RPMI8226 (cell line): ENCODE data around the gene TNFSF9.
A peak's percentile ranks its signal among the peaks of the same experiment; 100 is the strongest.
"Not testable (repeated sequence)": the region's sequence is repeated elsewhere in the genome, so short reads cannot be mapped to it uniquely, and the experiment has no call there.

ENCODE experiments used
- DNase-seq: peaks from one replicate; pipeline ENCODE4 v3.0.0-alpha.2; 2015

TNFSF9 gene

DNA sequence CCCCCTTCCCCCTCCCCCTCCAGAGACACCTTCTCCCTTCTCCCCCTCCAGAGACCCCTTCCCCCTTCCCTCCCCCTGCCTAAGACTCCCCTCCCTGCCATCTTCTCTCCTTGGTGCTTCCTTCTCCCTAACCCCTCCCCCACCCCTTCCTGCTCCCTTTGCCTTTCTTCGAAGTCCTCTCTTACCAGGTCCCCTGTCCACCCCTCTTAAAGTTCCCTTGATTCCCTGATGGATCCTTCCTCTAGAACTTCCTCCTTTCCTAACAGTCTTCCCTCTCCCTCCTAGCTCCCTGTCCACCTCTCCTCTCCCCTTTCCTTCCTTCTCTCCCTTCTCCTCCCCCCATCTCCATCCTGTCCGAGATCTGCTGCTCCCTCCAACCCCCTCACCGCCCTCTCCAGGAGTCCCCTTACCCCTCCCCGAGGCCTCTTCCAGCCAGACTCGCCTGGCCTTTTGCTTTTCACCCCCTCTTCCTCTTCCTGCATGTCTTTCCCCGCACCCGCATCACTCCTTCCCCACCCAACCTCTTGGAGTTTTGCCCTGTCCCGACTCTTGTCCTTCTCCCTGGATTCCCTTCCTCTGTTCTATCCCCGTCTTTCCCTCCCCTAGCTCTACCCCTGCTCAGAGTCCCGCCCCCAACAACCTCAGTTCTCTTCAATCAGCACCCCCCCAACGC is 3.1 kb downstream of the TNFSF9 start:
- no peak for DNase-seq

DNA sequence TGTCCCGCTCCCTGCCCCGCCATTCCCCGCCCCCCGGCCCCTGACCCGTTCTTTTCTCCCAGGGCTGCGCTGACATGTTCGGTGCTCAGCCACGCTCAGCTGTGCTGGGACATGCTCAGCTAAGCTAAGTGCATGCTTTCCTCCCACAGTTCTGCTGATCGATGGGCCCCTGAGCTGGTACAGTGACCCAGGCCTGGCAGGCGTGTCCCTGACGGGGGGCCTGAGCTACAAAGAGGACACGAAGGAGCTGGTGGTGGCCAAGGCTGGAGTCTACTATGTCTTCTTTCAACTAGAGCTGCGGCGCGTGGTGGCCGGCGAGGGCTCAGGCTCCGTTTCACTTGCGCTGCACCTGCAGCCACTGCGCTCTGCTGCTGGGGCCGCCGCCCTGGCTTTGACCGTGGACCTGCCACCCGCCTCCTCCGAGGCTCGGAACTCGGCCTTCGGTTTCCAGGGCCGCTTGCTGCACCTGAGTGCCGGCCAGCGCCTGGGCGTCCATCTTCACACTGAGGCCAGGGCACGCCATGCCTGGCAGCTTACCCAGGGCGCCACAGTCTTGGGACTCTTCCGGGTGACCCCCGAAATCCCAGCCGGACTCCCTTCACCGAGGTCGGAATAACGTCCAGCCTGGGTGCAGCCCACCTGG is 3.7 kb downstream of the TNFSF9 start:
- no peak for DNase-seq

GRCh38 chr19:6535558-6536137 is 4.8 kb downstream of the TNFSF9 start:
- no peak for DNase-seq

DNA sequence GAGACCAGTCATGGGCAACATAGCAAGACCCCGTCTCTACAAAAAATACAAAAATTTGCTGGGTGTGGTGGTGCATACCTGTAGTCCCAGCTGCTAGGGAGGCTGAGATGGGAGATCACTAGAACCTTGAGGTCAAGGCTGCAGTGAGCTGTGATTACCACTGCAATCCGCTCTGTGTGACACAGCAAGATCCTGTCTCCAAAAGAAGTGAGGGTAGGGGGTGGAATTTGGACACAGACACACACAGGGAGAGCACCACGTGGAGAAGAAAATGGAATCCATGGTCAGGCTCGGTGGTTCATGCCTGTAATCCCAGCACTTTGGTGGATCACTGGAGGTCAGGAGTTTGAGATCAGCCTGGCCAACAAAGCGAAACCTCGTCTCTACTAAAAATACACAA is 8.7 kb downstream of the TNFSF9 start:
- no peak for DNase-seq

DNA sequence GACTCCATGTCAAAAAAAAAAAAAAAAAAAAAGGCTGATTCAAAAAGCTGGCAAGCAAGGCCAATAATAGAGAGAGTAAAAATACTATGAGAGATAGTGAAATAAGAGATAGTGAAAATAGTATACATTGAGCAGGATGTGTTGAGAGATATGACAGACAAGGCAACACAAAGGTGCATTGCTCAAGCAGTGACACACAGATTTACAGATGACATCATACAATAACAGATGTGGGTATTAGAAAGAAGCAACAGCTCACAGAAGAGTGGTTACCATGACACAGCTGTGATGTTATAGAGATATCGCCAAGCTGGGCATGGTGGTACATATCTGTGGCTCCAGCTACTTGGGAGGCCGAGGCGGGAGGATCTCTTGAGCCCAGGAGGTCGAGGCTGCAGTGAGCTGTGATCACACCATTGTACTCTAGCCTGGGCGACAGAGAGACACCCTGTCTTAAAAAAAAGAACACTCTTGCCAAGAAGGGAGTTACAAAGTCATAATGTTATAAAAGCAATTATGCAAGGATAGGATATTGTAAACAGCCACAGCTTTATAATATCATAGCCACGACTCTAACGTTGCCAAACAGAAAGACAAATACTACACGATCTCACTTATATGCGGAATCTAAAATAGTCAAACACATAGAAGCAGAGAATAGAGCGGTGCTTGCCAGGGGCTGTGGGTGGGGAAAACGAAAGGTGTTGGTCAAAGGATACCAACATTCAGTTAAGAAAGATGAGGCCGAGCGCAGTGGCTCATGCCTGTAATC is 10.3 kb downstream of the TNFSF9 start:
- no peak for DNase-seq

GRCh38 chr19:6543866-6544347 is 13.1 kb downstream of the TNFSF9 start:
- DNase-seq: no peak

DNA sequence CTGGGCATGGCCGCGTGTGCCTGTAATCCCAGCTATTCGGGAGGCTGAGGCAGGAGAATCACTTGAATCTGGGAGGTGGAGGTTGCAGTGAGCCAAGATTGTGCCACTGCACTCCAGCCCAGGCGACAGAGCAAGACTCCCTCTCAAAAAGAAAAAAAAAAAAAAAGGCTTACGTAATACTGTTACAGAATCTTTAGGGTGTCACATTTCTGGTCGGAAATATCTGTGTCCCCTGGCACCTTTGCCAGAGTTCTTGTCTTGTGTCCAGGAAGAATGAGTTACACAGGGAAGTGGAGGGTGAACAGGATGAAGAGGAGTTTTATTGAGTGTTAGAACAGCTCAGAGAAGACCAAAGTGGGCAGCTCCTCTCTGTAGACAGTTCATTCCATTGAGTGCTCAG is 19.9 kb downstream of the TNFSF9 start:
- DNase-seq: not testable (repeated sequence)

GRCh38 chr19:6551091-6551490 is 20.3 kb downstream of the TNFSF9 start:
- no peak for DNase-seq

DNA sequence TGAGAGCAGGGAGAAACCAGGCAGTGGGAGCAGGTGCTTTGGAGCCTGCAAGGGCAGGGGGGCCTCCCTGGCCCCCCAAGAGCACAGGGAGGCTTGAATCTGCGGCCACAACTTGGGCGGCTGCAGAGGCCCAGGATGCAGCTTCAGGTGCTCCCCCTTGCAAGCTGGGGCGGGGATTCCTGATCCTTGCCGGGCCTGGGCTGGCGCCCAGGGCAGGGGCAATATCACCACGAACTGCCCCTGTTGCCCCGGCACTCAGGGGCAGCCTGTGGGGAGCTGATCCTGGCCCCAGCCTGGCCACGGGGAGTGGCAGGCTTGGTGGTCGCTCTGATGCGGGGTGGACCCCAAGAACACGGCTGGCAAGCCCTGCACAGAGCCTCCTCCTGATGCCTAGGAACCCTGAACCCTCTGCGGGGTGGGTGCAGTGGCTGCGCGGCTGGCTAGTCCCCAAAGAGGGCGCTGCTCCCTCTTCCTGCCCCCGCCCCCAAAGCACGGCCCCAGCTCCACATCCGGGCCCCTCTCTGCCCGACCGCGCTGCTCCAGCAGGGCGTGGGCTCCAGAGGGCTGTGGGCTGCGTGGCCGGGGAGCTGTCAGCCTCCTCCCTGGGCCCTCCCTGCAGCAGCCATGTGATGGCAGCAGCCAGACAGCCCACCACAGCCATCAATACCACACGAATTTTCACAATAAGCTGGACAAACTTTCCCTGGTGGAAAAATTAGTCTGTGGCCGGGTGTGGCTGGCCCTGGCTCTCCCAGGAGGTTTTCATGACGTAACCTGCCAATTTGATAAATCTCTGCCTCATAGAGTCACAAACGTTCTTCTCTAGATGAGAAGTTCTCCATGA is 21.0 kb downstream of the TNFSF9 start:
- peak; percentile 32 for DNase-seq

GRCh38 chr19:6556043-6556449 is 25.2 kb downstream of the TNFSF9 start:
- no peak for DNase-seq

GRCh38 chr19:6556480-6557195 is 25.8 kb downstream of the TNFSF9 start:
- DNase-seq: no peak

DNA sequence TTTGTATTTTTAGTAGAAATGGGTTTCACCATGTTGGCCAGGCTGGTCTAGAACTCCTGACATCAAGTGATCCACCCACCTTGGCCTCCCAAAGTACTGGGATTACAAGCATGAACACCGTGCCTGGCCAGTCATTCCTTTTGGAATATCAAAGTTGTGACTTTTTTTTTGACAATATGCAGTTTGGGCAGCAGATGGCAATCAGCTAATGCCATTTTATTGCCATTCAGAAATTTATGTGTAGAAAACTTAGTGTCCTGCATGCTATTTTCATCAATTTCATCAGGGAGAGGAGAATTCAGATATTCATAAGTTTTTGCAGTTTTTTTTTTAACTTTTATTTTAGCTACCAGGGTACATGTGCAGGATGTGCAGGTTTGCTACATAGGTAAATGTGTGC is 31.6 kb downstream of the TNFSF9 start:
- not testable (repeated sequence) for DNase-seq

DNA sequence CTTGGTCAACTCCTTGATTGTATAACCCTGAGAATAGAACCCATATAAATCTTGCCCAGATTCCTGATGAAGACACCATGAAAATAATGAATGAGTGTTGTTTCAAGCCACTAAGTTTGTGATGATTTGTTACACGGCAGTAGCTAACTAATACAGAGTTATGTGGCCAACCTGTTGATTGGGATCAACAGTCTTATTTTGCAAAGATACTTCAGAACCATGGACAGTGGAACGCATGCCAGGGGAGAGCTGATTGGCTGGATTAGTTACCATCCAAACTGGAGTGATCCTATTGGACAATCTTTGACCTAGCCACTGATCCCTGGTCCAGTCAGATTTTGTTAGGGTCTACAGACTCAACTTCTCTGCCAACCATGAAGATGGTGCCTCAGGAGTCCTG is 33.6 kb downstream of the TNFSF9 start:
- DNase-seq: peak; percentile 70

- not testable (repeated sequence) for DNase-seq
These were observed 35.9 kb downstream of the TNFSF9 start for GRCh38 chr19:6566727-6567126.

DNA sequence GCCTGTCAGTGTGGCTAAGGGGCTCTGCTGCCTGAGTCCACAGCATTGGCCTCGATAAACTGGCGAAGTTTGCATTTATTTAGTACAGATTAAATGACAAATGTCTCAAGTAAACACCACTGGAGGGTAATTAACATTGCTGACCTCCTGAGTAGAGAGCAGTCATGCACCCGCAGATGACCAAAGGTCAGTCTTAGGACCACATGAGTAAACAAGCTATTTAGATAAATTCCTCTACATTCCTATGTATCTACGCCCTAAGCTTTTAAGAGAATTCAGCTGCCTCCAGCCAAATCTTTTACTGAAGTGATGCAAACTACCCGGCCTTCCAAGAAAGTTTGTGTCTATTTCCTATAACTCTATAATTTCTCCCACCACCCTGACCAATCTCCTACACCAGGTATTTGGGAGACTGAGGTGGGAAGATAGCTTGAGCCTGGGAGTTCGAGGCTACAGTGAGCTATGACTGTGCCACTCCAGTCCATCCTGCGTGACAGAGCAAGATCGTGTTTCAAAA is 37.2 kb downstream of the TNFSF9 start:
- no peak for DNase-seq

- DNase-seq: no peak
These were observed 38.0 kb downstream of the TNFSF9 start for GRCh38 chr19:6568816-6569215.

- no peak for DNase-seq
These were observed 39.9 kb downstream of the TNFSF9 start for GRCh38 chr19:6570764-6571163.

GRCh38 chr19:6571167-6571566 is 40.3 kb downstream of the TNFSF9 start:
- DNase-seq: no peak

DNA sequence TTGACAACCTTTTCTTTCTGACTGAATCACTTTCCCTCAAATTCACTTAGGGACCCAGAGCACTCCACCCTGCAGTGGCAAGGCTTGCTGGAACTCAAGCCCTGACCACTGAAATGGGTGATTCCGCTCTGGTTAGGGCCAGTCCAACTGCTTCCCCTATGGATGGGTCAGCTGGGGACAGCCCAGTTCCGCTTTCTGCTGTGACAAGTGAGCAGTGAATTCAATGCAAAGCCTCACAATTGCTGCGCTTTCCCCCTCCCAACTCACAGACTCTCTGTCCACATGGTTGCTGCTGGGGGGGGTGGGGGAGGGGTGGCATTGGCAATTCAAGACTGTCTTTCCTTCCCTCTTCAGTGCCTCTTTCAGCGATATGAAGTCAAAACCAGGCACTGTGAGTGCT is 41.4 kb downstream of the TNFSF9 start:
- peak; percentile 72 for DNase-seq

- DNase-seq: no peak
These were observed 42.5 kb downstream of the TNFSF9 start for GRCh38 chr19:6573350-6573749.

DNA sequence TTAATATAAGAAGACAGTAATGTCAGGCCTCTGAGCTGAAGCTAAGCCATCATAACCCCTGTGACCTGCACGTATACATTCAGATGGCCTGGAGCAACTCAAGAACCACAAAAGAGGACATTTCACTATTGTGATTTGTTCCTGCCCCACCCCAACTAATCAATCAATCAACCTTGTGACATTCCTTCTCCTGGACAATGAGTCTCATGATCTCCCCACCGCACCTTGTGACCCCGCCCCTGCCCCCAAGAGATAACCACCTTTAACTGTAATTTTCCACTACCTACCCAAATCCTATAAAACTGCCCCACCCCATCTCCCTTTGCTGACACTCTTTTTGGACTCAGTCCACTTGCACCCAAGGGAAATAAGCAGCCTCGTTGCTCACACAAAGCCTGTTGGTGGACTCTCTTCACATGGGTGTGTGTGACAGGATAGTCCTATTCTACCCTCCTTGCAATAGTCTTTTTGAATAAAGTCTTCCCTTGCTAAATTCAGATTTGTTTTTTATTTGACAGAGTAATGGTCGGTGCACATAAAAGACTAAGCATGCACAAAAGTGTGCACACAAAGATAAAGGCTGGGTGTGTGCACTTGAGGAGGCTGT is 46.1 kb downstream of the TNFSF9 start:
- DNase-seq: peak; percentile 56
